Heart right ventricle (tissue), 16 donors: Measurements from ENCODE around the gene GGA2. TPM values are rescaled to one million over a fixed set of nuclear protein-coding genes. Genes with fewer than 3 reads are reported as not detected.

Experiments used
- ATAC-seq, 8 donors: fragments of 200-7000 bp; cut with Tn5 transposase; one replicate each; pipeline ENCODE4 v1.9.1; 2020; ENCODE audit warnings: mild to moderate bottlenecking in 8 of 8, moderate library complexity in 8 of 8, moderate number of reproducible peaks in 1 of 8
- DNase-seq, 2 donors: peaks; one replicate each; pipeline ENCODE4 v3.0.0-alpha.2; 2020
- H3K27ac ChIP-seq, 10 donors: fragments of 200-600 bp; sonication (generic) in 2 of 10; one replicate each; pipeline versions ENCODE4 v1.5.0 to v1.8.0; 2020 to 2022; ENCODE audit warnings: mild to moderate bottlenecking in 3 of 10
- H3K27me3 ChIP-seq, 7 donors: fragments of 200-600 bp; one replicate each; pipeline ENCODE4 v1.8.0; 2021 to 2022; ENCODE audit warnings: mild to moderate bottlenecking in 2 of 7
- H3K36me3 ChIP-seq, 9 donors: fragments of 200-600 bp; sonication (generic) in 1 of 9; one replicate each; pipeline versions ENCODE4 v1.5.0 to v1.8.0; 2020 to 2022; ENCODE audit warnings: mild to moderate bottlenecking in 2 of 9
- H3K4me1 ChIP-seq, 9 donors: fragments of 200-600 bp; sonication (generic) in 1 of 9; one replicate each; pipeline versions ENCODE4 v1.5.0 to v1.8.0; 2020 to 2022; ENCODE audit warnings: mild to moderate bottlenecking in 4 of 9
- H3K4me3 ChIP-seq, 10 donors: fragments of 200-600 bp; sonication (generic) in 2 of 10; one replicate each; pipeline versions ENCODE4 v1.5.0 to v1.8.0; 2020 to 2022; ENCODE audit warnings: mild to moderate bottlenecking in 7 of 10, moderate library complexity in 2 of 10
- H3K9me3 ChIP-seq, 11 donors: fragments of 200-600 bp in 10 of 11; sonication (generic) in 2 of 11; one replicate each; pipeline versions ENCODE4 v1.5.0 to v1.8.0; 2013 to 2022; ENCODE audit warnings: mild to moderate bottlenecking in 2 of 11, control low read depth in 1 of 11, moderate library complexity in 1 of 11
- CTCF ChIP-seq, 9 donors: fragments of 200-600 bp; sonication (generic) in 2 of 9; IDR thresholded peaks; one replicate each; pipeline versions ENCODE4 v1.5.0 to v1.8.0; 2021 to 2022; ENCODE audit warnings: antibody characterized with exemption in 9 of 9, mild to moderate bottlenecking in 5 of 9, moderate library complexity in 1 of 9
- WGBS, 2 donors: extraction: QIAGEN DNeasy Blood & Tissue Kit; methylation state at CpG; one replicate each; pipeline ENCODE4 v1.1.7; 2013; ENCODE audit warnings: inconsistent platforms in 1 of 2; 5-methylcytosine and 5-hydroxymethylcytosine counted together
- intact Hi-C, 10 donors: fragments of 100-400 bp; cut with DNase I; formaldehyde crosslinking; loops; one replicate each; pipeline versions ENCODE4 v1.11.1 to v1.14.2; 2022
- polyA plus RNA-seq, 2 donors: library from polyadenylated mRNA; stranded (reverse); fragments of 200-250 nt; gene quantifications; one replicate each; pipeline ENCODE4 v1.2.3, GENCODE V29; 2013
- total RNA-seq, 10 donors: library from RNA; stranded (reverse); fragmentation: NEBNext Ultra II Directional in 3 of 10; extraction: Animal tissue kit (Norgen Biotek cat#: 25700) in 3 of 10; gene quantifications; one replicate each; pipeline versions ENCODE4 v1.2.1 to v1.2.4, GENCODE V29; 2021 to 2023
- donor health status: Arrhythmogenic right ventricular cardiomyopathy.
- donor health status: ischemic (EF 13 %, LVEDD 7.1; RV severe dilation, severe dysfunction).
- donor health status: healthy with polysubstance abuse.
- donor health status: DM: no; HTN: yes; CAD: no.
- donor health status: DM: no; HTN: no; CAD: no.
- donor health status: ischemic (EF 25% LVEDD 6.9; RV normal size, moderate dysfunction).
- donor health status: ischemic (EF 25% LVEDD 5.7; RV mildly dilated, moderate dysfunction).
- donor health status: healthy.
- donor health status: DM: yes; HTN: yes; CAD: no.
- donor health status: Ischemic cardiomyopathy.
- donor health status: ischemic (EF 35%, LVEDD 5.7; RV mildly dilated, moderate dysfunction).
- donor health status: nonischemic (EF 11% LVEDD 7.7; RV severe dilation, severe dysfunction).
- donor health status: DM: yes; HTN: yes; CAD: no.
- donor health status: PGD.
- donor health status: ischemic (EF 29% LVEDD 5.4; RV normal size, mild dysfunction).
- donor health status: nonischemic (EF 23%, LVEDD 6.1; RV moderate dilation, normal function).

The GGA2 gene
- total and polyA plus RNA-seq, 12 donors, result 12.2 to 52.9 (median 38.6) TPM

DNA sequence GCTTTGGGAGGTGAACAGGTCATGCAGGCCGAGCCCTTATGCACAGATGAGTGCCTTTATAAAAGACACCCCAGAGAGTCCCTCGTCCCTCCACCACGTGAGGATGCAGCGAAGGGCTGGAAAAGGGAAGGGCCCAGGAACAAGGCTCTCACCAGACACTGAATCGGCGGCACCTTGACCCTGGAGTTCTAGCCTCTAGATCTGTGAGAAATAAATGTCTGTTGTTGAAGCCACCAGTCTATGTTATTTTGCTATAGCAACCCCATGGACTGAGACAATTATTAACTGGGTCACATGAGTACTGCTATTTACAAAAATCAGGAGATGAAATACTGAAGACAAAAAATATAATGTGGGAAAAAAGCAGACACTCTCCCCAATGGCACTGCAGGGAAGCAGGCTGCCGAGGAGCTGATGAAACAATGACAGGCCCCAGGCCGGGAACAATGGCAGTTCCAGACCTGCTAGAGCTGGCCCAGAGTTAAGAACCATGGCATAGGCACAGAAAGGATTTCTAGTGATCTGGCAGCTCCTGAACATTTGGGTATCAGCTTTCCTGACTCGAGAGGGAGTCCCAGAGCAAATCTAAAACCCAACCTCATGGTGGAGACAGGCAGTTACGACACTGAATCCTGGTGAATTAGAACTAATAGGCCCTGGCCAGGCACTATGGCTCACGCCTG lies 17.8 kb upstream of the GGA2 start:
- Histone ChIP-seq H3K4me1 (peaks cover 0 to 6% (median 0%) of the 10 kb centered on the region in 9 donors), H3K36me3 (peaks cover 0 to 97% (median 26%) of the 10 kb centered on the region in 9 donors), H3K27me3 (no peaks in the 10 kb centered on the region), H3K9me3 (no peaks in the 10 kb centered on the region), H3K4me3 (no peak overlapping the region), H3K27ac (no peak overlapping the region)
- WGBS, 2 donors, result 84 to 86% methylated on average over 11 of the region's 11 CpGs
- DNase-seq, result no peak
- intact Hi-C loops, result loop anchor here in 1 of 10 donors (10.0 kb wide), 1 partner anchor 63 kb away; no protein-coding TSS in a partner anchor
- ATAC-seq, result peak in 6 of 8 donors; percentile 40 to 80 (median 66)
- no peak for TF ChIP-seq CTCF (IDR thresholded peaks at IDR 0.05)

GRCh38 chr16:23524886-23525285 lies 14.6 kb upstream of the GGA2 start:
- Histone ChIP-seq H3K36me3 (peaks cover 0 to 94% (median 16%) of the 10 kb centered on the region in 9 donors), H3K4me3 (no peak overlapping the region), H3K27me3 (no peaks in the 10 kb centered on the region), H3K9me3 (no peaks in the 10 kb centered on the region), H3K4me1 (peaks cover 0 to 20% (median 0%) of the 10 kb centered on the region in 9 donors), H3K27ac (no peak overlapping the region)
- DNase-seq, result no peak
- TF ChIP-seq CTCF (IDR thresholded peaks at IDR 0.05), result no peak
- intact Hi-C loops, result loop anchor here in 1 of 10 donors (10.0 kb wide), 1 partner anchor 60 kb away; no protein-coding TSS in a partner anchor
- no peak for ATAC-seq
- 95 to 98% methylated on average over 3 of the region's 3 CpGs for WGBS, 2 donors

GRCh38 chr16:23523876-23524385 lies 13.6 kb upstream of the GGA2 start:
- TF ChIP-seq CTCF (IDR thresholded peaks at IDR 0.05), result no peak
- peaks cover 0 to 29% (median 0%) of the 10 kb centered on the region in 9 donors for H3K4me1 ChIP-seq
- peak overlapping the region in 1 of 10 donors; percentile 76 for H3K27ac ChIP-seq
- H3K27me3 ChIP-seq, result no peaks in the 10 kb centered on the region
- intact Hi-C loops, result loop anchor here in 1 of 10 donors (10.0 kb wide), 1 partner anchor 59 kb away; no protein-coding TSS in a partner anchor
- H3K36me3 ChIP-seq, result peaks cover 0 to 94% (median 8%) of the 10 kb centered on the region in 9 donors
- WGBS, 2 donors, result 82 to 84% methylated on average over 7 of the region's 7 CpGs
- DNase-seq, result no peak
- H3K9me3 ChIP-seq, result no peaks in the 10 kb centered on the region
- H3K4me3 ChIP-seq, result no peak overlapping the region
- ATAC-seq, result no peak

- peaks cover 0 to 88% (median 6%) of the 10 kb centered on the region in 9 donors for H3K36me3 ChIP-seq
- no peak overlapping the region for H3K4me3 ChIP-seq
- peak overlapping the region in 1 of 10 donors; percentile 76 for H3K27ac ChIP-seq
- intact Hi-C loops, result loop anchor here in 1 of 10 donors (10.0 kb wide), 1 partner anchor 59 kb away; no protein-coding TSS in a partner anchor
- H3K27me3 ChIP-seq, result no peaks in the 10 kb centered on the region
- 92 to 94% methylated on average over 6 of the region's 6 CpGs for WGBS, 2 donors
- DNase-seq (no peak), ATAC-seq (no peak)
- H3K4me1 ChIP-seq, result peaks cover 0 to 29% (median 0%) of the 10 kb centered on the region in 9 donors
- H3K9me3 ChIP-seq, result no peaks in the 10 kb centered on the region
- TF ChIP-seq CTCF (IDR thresholded peaks at IDR 0.05), result no peak
These were observed 13.0 kb upstream of the GGA2 start for GRCh38 chr16:23523321-23523720.
